ENCODE measurements around the gene FAM13A.

GRCh38 chr4:88919056-88919455 is 137.9 kb downstream of the FAM13A start:
- TF ChIP-seq CHD2 (IDR thresholded peaks at IDR 0.05; ENCODE audit: low read length, partially characterized antibody) (no peak), RXRA (IDR thresholded peaks at IDR 0.05; ENCODE audit: borderline replicate concordance, low read depth) (no peak), RAD21 (IDR thresholded peaks at IDR 0.05; ENCODE audit: low read length) (no peak), CTCF (IDR thresholded peaks at IDR 0.05) (no peak), EP300 (IDR thresholded peaks at IDR 0.05; ENCODE audit: borderline replicate concordance in 1 of 2, low read depth in 1 of 2, low read length in 1 of 2) (no peak), GABPA (IDR thresholded peaks at IDR 0.05; ENCODE audit: low read depth) (no peak)
- TF ChIP-seq, protein P1, sequence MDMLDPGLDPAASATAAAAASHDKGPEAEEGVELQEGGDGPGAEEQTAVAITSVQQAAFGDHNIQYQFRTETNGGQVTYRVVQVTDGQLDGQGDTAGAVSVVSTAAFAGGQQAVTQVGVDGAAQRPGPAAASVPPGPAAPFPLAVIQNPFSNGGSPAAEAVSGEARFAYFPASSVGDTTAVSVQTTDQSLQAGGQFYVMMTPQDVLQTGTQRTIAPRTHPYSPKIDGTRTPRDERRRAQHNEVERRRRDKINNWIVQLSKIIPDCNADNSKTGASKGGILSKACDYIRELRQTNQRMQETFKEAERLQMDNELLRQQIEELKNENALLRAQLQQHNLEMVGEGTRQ (IDR thresholded peaks at IDR 0.05; ENCODE audit: borderline replicate concordance, low read depth, low read length) = no peak
